NCI-H69 (cell line): ENCODE data around the gene GNB1.

Source experiments
- DNase-seq: peaks from one replicate; lab custom pipeline; 2025; lab: John Stamatoyannopoulos, UW

The GNB1 gene

GRCh38 chr1:1825217-1825616, 65.7 kb downstream of the GNB1 start:
- no peak for DNase-seq

GRCh38 chr1:1819762-1820161, 71.1 kb downstream of the GNB1 start:
- DNase-seq, result no peak

- no peak for DNase-seq
Measured at GRCh38 chr1:1817221-1817620, 73.7 kb downstream of the GNB1 start.

- DNase-seq, result no peak
Measured at GRCh38 chr1:1815606-1816281, 75.1 kb downstream of the GNB1 start.

- no peak for DNase-seq
Measured at GRCh38 chr1:1809489-1809888, 81.4 kb downstream of the GNB1 start.

- no peak for DNase-seq
Measured at GRCh38 chr1:1808206-1808605, 82.7 kb downstream of the GNB1 start.

- no peak for DNase-seq
Measured at GRCh38 chr1:1806890-1807289, 84.0 kb downstream of the GNB1 start.

GRCh38 chr1:1804301-1804700, 86.6 kb downstream of the GNB1 start:
- no peak for DNase-seq

GRCh38 chr1:1802871-1803270, 88.0 kb downstream of the GNB1 start:
- DNase-seq, result peak; percentile 22

GRCh38 chr1:1799716-1800115, 91.2 kb downstream of the GNB1 start:
- no peak for DNase-seq

GRCh38 chr1:1797731-1798341, 93.1 kb downstream of the GNB1 start:
- DNase-seq, result no peak

GRCh38 chr1:1796466-1796865, 94.4 kb downstream of the GNB1 start:
- no peak for DNase-seq

GRCh38 chr1:1794999-1795398, 95.9 kb downstream of the GNB1 start:
- DNase-seq, result no peak

- no peak for DNase-seq
Measured at GRCh38 chr1:1793481-1794244, 97.2 kb downstream of the GNB1 start.

- peak; percentile 3 for DNase-seq
Measured at GRCh38 chr1:1788646-1789431, 102.0 kb downstream of the GNB1 start.

- no peak for DNase-seq
Measured at GRCh38 chr1:1788136-1788535, 102.8 kb downstream of the GNB1 start.

- DNase-seq, result no peak
Measured at GRCh38 chr1:1786836-1787605, 103.9 kb downstream of the GNB1 start.

- DNase-seq, result no peak
Measured at GRCh38 chr1:1785666-1786065, 105.2 kb downstream of the GNB1 start.

GRCh38 chr1:1784933-1785332, 106.0 kb downstream of the GNB1 start:
- no peak for DNase-seq

- DNase-seq, result no peak
Measured at GRCh38 chr1:1783320-1783719, 107.6 kb downstream of the GNB1 start.

GRCh38 chr1:1782399-1783221, 108.3 kb downstream of the GNB1 start:
- peak; percentile 8 for DNase-seq
